WTC11 (cell line): ENCODE data around the gene WBP1L. TPM values are rescaled to one million over a fixed set of nuclear protein-coding genes. Genes with fewer than 3 reads are reported as not detected.

Source experiments
- ATAC-seq: fragments of 200-7000 bp; cut with Tn5 transposase; 2 replicates; pipeline ENCODE4 v1.10.0; 2021; ENCODE audit warnings: mild to moderate bottlenecking, moderate library complexity
- CTCF ChIA-PET: fragments of 300-600 bp; sonication (Branson Sonifier 250); formaldehyde crosslinking; loops from one replicate; lab custom pipeline; 2021; ENCODE audit warnings: antibody characterized with exemption; lab: Charles Lee
- POLR2A ChIA-PET: fragments of 350-600 bp; sonication (Branson Sonifier 250); formaldehyde crosslinking; loops from one replicate; lab custom pipeline; 2021; ENCODE audit warnings: antibody characterized with exemption; lab: Charles Lee
- DNase-seq: peaks from one replicate; pipeline ENCODE4 v3.0.0; 2021; ENCODE audit warnings: low spot score
- H3K27ac Mint-ChIP-seq: 2 replicates; pipeline ENCODE4 v1.8.0; 2021; ENCODE audit warnings: mixed read lengths
- H3K27me3 Mint-ChIP-seq: 2 replicates; pipeline ENCODE4 v1.8.0; 2021; ENCODE audit warnings: low read depth, mild to moderate bottlenecking, moderate library complexity, mixed read lengths
- H3K36me3 Mint-ChIP-seq: 2 replicates; pipeline ENCODE4 v1.8.0; 2021; ENCODE audit warnings: mixed read lengths
- H3K4me1 Mint-ChIP-seq: 2 replicates; pipeline ENCODE4 v1.8.0; 2022; ENCODE audit warnings: mixed read lengths
- H3K4me3 Mint-ChIP-seq: 2 replicates; pipeline ENCODE4 v1.8.0; 2021; ENCODE audit warnings: mild to moderate bottlenecking, moderate library complexity, mixed read lengths
- H3K9me3 Mint-ChIP-seq: 2 replicates; pipeline ENCODE4 v1.8.0; 2021; ENCODE audit warnings: mixed read lengths
- AR ChIP-seq: fragments of 250-450 bp; sonication (Bioruptor Pico); IDR thresholded peaks from 2 replicates; pipeline ENCODE4 v1.9.0; 2021; ENCODE audit warnings: mild to moderate bottlenecking
- ATF3 ChIP-seq: sonication (generic); formaldehyde crosslinking; conservative IDR thresholded peaks from 2 replicates; pipeline ENCODE4 v1.8.1; 2022; ENCODE audit warnings: mild to moderate bottlenecking, missing genetic modification reagents
- CTCF ChIP-seq: fragments of 200-600 bp; IDR thresholded peaks from 2 replicates; pipeline ENCODE4 v1.8.0; 2022; ENCODE audit warnings: antibody characterized with exemption
- FOXJ3 ChIP-seq: sonication (generic); formaldehyde crosslinking; IDR thresholded peaks from 2 replicates; pipeline ENCODE4 v1.9.0; 2021; ENCODE audit warnings: missing genetic modification reagents, mild to moderate bottlenecking, borderline replicate concordance
- FOXK1 ChIP-seq: sonication (generic); formaldehyde crosslinking; IDR thresholded peaks from 2 replicates; pipeline ENCODE4 v1.8.0; 2022; ENCODE audit warnings: mild to moderate bottlenecking, moderate library complexity, missing genetic modification reagents
- FOXP1 ChIP-seq: sonication (generic); formaldehyde crosslinking; IDR thresholded peaks from 2 replicates; pipeline ENCODE4 v1.8.0; 2022; ENCODE audit warnings: missing genetic modification reagents, mild to moderate bottlenecking, moderate library complexity, borderline replicate concordance
- FOXP4 ChIP-seq: sonication (generic); formaldehyde crosslinking; IDR thresholded peaks from 2 replicates; pipeline ENCODE4 v1.8.0; 2022; ENCODE audit warnings: mild to moderate bottlenecking, missing genetic modification reagents
- GTF2I ChIP-seq: fragments of 250-450 bp; sonication (Bioruptor Pico); conservative IDR thresholded peaks from 2 replicates; pipeline ENCODE4 v1.4.0; 2021; ENCODE audit warnings: mild to moderate bottlenecking
- HMGA2 ChIP-seq: fragments of 250-450 bp; sonication (Bioruptor Pico); IDR thresholded peaks from 2 replicates; pipeline ENCODE4 v1.4.0; 2021; ENCODE audit warnings: mild to moderate bottlenecking, moderate library complexity
- IRF2 ChIP-seq: sonication (generic); formaldehyde crosslinking; IDR thresholded peaks from 2 replicates; pipeline ENCODE4 v1.8.0; 2022; ENCODE audit warnings: low read depth, missing genetic modification reagents, borderline replicate concordance
- MYBL2 ChIP-seq: sonication (generic); formaldehyde crosslinking; IDR thresholded peaks from 2 replicates; pipeline ENCODE4 v1.8.1; 2023; ENCODE audit warnings: mild to moderate bottlenecking, moderate library complexity, missing genetic modification reagents
- NR2C2 ChIP-seq: sonication (generic); formaldehyde crosslinking; IDR thresholded peaks from 2 replicates; pipeline ENCODE4 v1.8.0; 2022; ENCODE audit warnings: mild to moderate bottlenecking, missing genetic modification reagents
- PRRX2 ChIP-seq: fragments of 250-450 bp; sonication (Bioruptor Pico); IDR thresholded peaks from 2 replicates; pipeline ENCODE4 v1.8.0; 2021; ENCODE audit warnings: mild to moderate bottlenecking
- SMAD3 ChIP-seq: sonication (generic); formaldehyde crosslinking; IDR thresholded peaks from 2 replicates; pipeline ENCODE4 v1.8.0; 2022; ENCODE audit warnings: missing genetic modification reagents, mild to moderate bottlenecking, borderline replicate concordance
- SOX15 ChIP-seq: fragments of 250-450 bp; sonication (Bioruptor Pico); IDR thresholded peaks from 2 replicates; pipeline ENCODE4 v1.9.0; 2021; ENCODE audit warnings: mild to moderate bottlenecking
- ZNF317 ChIP-seq: sonication (generic); formaldehyde crosslinking; IDR thresholded peaks from 2 replicates; pipeline ENCODE4 v1.8.1; 2023; ENCODE audit warnings: low read depth, mild to moderate bottlenecking, moderate library complexity, missing genetic modification reagents, borderline replicate concordance
- ZNF396 ChIP-seq: fragments of 250-450 bp; sonication (Bioruptor Pico); IDR thresholded peaks from 2 replicates; pipeline ENCODE4 v1.8.0; 2021; ENCODE audit warnings: mild to moderate bottlenecking, moderate library complexity, borderline replicate concordance
- ZNF423 ChIP-seq: fragments of 250-450 bp; sonication (Bioruptor Pico); IDR thresholded peaks from 2 replicates; pipeline ENCODE4 v2.1.2; 2022; ENCODE audit warnings: mild to moderate bottlenecking, moderate library complexity
- total RNA-seq: library from RNA; stranded (reverse); gene quantifications from 3 replicates; pipeline ENCODE4 v1.2.3, GENCODE V29; 2021
- TF ChIP-seq, protein P1 (sequence below): sonication (generic); formaldehyde crosslinking; IDR thresholded peaks from 2 replicates; pipeline ENCODE4 v1.8.0; 2022; ENCODE audit warnings: missing genetic modification reagents
- TF ChIP-seq, protein P2 (sequence below): sonication (generic); formaldehyde crosslinking; IDR thresholded peaks from 2 replicates; pipeline ENCODE4 v1.8.1; 2023; ENCODE audit warnings: mild to moderate bottlenecking, missing genetic modification reagents, moderate library complexity

The WBP1L gene
- total RNA-seq, 1 experiment from 2014 or later = 26.8 TPM

DNA sequence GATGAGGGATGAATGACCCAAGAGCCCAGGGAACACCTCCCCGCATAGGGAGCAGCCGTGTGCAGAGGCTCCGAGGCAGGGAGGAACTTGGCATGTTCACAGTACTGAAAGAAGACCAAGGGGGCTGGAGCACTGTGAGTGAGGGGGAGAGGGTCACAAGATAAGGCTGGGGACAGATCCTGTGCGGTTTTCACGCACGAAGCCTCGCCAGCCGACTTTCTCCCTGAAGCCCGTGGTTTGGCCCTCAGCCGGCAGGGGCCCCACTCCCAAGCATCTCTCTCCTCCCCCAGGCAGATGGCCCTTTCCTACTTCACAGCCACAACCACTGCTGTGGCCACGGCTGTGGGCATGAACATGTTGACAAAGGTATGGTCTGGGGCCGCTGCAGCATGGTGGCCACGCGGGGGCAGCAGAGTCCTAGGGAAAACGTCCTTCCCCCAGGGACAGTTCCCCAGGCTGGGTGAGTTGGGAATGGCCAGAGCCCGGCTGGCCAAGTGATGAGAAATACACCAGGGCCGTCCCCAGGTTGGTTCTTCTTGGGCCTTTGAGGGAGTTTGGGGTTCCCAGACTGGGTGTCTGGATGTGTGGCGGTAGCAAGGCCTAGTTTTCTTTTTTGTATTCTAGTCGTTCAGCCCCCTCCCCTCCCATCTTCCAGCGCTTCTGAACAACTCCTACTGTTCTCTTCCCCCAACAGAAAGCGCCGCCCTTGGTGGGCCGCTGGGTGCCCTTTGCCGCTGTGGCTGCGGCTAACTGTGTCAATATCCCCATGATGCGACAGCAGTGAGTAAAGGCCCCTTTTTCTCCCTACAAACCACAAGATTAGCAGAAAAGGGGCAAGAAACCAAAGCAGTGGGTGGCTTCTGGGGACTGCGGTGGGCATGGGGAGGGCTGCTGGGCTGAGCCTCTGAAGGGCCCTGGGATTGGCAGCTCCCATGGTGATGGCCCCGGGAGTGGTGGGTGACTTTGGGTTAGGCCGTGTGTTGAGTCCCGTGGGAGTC lies 14.4 kb upstream of the WBP1L start:
- peaks cover under 1% of the 10 kb centered on the region for H3K9me3 Mint-ChIP-seq
- no peaks in the 10 kb centered on the region for H3K4me1 Mint-ChIP-seq
- H3K27ac Mint-ChIP-seq = peak overlapping the region; percentile 78; the same call in 1 of the 2 replicates
- CTCF ChIA-PET = no interaction called here
- H3K27me3 Mint-ChIP-seq = no peaks in the 10 kb centered on the region
- ATAC-seq (peak; percentile 96), DNase-seq (peak; percentile 94)
- H3K36me3 Mint-ChIP-seq = peaks cover 60% of the 10 kb centered on the region
- POLR2A ChIA-PET = no interaction called here
- no peak overlapping the region for H3K4me3 Mint-ChIP-seq
- TF ChIP-seq, protein P1, sequence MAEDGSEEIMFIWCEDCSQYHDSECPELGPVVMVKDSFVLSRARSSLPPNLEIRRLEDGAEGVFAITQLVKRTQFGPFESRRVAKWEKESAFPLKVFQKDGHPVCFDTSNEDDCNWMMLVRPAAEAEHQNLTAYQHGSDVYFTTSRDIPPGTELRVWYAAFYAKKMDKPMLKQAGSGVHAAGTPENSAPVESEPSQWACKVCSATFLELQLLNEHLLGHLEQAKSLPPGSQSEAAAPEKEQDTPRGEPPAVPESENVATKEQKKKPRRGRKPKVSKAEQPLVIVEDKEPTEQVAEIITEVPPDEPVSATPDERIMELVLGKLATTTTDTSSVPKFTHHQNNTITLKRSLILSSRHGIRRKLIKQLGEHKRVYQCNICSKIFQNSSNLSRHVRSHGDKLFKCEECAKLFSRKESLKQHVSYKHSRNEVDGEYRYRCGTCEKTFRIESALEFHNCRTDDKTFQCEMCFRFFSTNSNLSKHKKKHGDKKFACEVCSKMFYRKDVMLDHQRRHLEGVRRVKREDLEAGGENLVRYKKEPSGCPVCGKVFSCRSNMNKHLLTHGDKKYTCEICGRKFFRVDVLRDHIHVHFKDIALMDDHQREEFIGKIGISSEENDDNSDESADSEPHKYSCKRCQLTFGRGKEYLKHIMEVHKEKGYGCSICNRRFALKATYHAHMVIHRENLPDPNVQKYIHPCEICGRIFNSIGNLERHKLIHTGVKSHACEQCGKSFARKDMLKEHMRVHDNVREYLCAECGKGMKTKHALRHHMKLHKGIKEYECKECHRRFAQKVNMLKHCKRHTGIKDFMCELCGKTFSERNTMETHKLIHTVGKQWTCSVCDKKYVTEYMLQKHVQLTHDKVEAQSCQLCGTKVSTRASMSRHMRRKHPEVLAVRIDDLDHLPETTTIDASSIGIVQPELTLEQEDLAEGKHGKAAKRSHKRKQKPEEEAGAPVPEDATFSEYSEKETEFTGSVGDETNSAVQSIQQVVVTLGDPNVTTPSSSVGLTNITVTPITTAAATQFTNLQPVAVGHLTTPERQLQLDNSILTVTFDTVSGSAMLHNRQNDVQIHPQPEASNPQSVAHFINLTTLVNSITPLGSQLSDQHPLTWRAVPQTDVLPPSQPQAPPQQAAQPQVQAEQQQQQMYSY (CRISPR knock-in tag) = no peak
- TF ChIP-seq HMGA2 (CRISPR knock-in tag) (no peak), ZNF396 (CRISPR knock-in tag) (no peak), NR2C2 (CRISPR knock-in tag) (no peak), ZNF317 (CRISPR knock-in tag) (no peak), FOXP1 (CRISPR knock-in tag) (peak; percentile 70; the same call in 1 of the 2 replicates), MYBL2 (no peak), ATF3 (CRISPR knock-in tag) (no peak), SOX15 (CRISPR knock-in tag) (no peak), SMAD3 (CRISPR knock-in tag) (no peak), GTF2I (CRISPR knock-in tag) (no peak), CTCF (peak; percentile 88), FOXP4 (no peak), PRRX2 (CRISPR knock-in tag) (no peak), FOXK1 (CRISPR knock-in tag) (0 out of 2 replicates have a peak, but pooled peaks have one; percentile 63), IRF2 (CRISPR knock-in tag) (no peak), FOXJ3 (no peak), ZNF423 (CRISPR knock-in tag) (no peak), AR (CRISPR knock-in tag) (no peak)
- TF ChIP-seq, protein P2, sequence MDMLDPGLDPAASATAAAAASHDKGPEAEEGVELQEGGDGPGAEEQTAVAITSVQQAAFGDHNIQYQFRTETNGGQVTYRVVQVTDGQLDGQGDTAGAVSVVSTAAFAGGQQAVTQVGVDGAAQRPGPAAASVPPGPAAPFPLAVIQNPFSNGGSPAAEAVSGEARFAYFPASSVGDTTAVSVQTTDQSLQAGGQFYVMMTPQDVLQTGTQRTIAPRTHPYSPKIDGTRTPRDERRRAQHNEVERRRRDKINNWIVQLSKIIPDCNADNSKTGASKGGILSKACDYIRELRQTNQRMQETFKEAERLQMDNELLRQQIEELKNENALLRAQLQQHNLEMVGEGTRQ (CRISPR knock-in tag) = 0 out of 2 replicates have a peak, but pooled peaks have one; percentile 3
